Smooth muscle cell of the brain vasculature (primary cell): ENCODE results near the gene DCST1.

Source experiments
- DNase-seq: peaks from one replicate; pipeline ENCODE4 v3.0.0-alpha.2; 2012; ENCODE audit warnings: low read depth, low spot score

The DCST1 gene

GRCh38 chr1:155001675-155002463, 31.8 kb upstream of the DCST1 start:
- peak; percentile 98 for DNase-seq

DNA sequence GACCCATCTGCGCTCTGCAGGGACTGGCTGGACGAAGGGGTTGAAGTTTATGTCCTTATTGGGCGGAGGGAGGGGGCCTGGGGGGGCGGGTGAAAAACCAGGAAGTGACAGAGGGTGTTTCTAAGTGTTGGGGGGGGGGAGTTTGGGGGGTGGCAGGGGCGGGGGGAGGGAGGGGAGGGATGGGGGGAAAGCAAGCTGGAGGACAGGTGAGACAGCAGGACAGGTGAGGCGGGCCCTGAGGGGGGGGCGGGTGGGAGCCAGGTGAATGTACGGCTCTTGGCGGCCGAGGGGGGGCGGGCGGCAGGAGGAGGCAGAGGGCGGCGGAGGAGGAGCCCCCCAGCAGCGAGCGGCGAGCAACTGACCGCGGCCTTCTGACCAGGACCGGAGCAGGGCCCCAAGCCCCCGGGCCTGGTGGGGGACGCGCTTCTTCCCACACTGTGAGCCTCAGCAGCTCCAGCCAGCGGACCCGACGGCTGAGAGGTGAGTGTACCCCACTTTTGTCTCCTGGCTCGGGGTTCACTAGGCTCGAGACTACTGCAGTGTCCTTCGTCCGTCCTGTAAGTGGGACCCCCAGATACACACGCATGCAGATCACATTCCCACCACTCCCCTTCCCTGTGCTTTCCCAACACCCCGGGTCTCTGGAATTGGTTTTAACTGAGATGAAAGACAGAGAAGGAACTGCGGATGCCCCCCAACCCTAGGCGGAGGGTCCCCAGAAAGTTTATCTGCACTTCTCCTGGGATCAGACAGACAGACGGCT, 31.0 kb upstream of the DCST1 start, which contains the start of gene ZBTB7B:
Gene ZBTB7B (plus strand): TSS at position 339 of the 763 bp plus-strand sequence. CDS start 11,859 bp downstream, outside the sequence.
- no peak for DNase-seq

- DNase-seq = no peak
Measured at GRCh38 chr1:155003227-155003765, 30.3 kb upstream of the DCST1 start.

- DNase-seq = no peak
Measured at GRCh38 chr1:155003766-155004351, 29.8 kb upstream of the DCST1 start.

DNA sequence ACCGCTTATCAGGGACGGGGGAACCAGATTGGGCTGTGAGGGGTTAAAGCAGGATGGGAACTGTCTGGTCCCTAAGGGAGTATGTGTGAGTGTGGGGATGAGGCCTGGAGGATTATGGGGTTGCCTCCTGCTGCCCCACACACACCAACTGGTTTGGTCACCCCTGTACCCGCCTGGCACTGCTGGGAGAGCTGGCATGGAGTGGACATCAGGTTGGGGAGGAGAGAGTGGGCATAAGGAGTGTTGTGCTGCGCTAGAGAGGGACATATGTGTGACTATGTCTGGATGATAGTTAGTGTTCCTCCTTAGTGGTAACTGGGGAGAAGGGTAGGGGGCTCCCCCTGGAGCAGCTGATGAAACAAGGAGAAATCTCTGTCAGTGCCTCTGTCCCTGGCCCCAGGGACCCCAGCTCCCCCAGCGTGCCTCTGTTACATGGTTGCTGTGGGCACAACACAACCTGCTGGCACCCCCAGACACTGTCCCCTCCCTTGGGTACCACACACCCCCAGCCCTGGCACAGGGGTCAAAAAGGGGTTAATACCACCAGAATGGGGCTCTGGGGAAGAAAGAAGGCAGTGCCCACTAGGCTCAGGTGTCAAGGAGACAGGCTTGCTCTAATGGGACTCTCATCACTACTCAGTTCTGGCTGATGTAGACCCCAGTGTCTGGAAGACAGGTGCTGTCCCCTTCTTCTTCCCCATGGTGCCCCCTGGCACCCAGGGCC, 29.1 kb upstream of the DCST1 start:
- no peak for DNase-seq

GRCh38 chr1:155005076-155006011, 28.3 kb upstream of the DCST1 start:
- no peak for DNase-seq

GRCh38 chr1:155006601-155007101, 27.0 kb upstream of the DCST1 start:
- no peak for DNase-seq

DNA sequence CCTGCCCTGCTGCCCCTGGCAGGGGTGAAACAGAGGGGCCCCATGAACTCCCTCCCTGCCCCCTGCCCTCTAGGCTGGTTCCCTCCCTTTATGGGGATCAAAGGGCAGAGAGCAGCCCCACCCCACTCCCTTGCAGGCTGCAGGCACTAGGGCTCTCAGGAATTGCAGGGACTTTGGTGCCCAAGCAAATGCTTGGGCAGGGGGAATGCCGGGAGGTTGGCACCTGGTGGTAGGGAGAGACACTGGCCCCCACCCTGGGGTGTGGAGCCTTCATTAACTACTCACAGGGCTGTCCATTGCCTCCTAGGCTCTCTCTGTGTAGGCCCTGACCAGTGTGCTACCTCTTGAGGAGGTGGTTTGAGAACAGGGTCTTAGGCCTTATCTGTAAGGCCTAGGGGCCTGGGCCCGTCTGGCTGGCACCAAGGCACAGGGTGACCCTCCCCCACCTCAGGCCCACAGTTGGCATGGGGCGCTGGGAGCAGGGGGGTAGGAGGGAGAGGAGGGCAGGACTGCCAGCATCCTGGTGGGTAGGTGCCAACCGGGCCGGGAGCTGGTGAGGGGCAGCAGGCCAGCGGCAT, 26.3 kb upstream of the DCST1 start:
- no peak for DNase-seq

DNA sequence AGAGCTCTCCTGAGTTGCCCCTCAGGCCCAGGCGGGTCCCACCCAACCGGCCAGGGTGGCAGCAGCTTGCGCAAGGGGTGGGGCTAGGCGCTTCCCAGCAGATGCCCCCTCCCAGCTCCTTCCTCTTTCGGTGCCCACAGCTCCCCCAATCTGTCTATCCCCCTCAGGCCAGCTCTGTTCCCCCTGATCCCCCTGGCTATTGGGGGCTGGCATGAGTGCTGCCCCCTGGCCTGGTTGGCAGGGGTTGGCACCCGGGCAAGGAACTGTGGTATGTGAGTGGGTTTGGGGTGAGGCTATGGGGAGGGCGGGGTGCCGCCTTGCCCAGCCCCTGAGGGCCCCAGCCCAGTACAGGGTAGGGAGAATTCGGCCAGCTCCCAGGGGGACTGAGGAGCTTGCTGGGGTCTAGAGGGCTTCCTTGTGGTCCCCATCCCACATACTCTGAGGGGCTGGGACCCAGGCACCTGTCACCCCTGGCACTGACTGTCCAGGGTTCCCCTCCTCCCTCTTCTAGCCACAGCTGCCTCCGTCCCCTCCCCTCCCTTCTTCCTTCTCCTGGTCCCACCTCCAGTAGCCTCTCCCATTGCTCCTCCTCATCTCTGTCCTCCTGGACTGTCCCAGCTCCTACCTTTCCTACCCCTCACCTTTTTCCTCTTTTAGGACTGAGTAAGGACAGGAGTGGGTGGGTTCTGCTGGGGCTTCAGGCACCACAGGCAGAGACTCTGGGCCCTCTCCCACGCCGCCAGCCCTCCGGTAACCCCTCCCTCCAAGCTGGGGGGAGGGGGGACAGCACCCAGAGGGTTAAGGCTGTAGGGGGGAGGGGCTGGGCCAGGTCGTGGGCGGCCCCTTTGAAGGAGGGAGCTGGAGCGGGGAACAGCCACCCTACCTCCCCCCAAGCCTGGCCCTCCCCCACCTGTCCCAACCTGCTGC, 25.3 kb upstream of the DCST1 start:
- DNase-seq = no peak

- DNase-seq = no peak
Measured at GRCh38 chr1:155009221-155009711, 24.4 kb upstream of the DCST1 start.

- no peak for DNase-seq
Measured at GRCh38 chr1:155009742-155010141, 23.9 kb upstream of the DCST1 start.

DNA sequence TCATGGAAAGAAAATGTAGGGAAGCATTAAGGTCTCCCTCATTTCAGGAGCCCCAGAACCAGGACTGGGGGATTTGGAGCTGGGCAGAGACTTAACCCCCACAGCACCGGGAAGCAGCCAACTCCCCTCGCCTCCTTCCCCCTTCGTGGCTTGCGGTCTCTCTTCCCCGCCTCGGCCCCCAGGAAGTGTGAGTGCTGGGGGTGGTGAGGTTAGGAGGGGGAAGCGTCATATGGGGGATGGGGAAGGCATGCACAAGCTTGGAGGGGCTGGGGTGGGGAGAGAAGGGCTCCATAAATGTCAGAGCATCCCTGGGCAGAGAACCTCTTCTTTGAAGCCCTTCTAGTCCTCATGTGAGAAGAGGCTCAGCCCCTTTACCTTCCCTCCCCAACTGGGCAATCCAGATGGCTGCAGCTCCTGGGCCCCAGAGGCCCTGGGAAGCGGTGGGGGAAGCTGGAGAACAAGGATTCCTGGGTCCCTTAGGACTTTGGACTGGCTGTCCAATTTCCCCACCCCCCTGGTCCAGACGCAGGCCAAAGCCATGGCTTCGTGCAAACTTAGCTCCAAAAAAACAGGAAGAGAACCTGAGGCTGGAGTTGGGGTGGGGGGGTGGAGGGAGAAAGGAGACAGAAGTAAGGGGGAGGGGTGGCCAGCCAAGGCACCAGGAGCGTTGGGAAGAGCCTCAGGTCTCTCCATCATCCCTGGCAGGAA, 23.3 kb upstream of the DCST1 start:
- DNase-seq = no peak

DNA sequence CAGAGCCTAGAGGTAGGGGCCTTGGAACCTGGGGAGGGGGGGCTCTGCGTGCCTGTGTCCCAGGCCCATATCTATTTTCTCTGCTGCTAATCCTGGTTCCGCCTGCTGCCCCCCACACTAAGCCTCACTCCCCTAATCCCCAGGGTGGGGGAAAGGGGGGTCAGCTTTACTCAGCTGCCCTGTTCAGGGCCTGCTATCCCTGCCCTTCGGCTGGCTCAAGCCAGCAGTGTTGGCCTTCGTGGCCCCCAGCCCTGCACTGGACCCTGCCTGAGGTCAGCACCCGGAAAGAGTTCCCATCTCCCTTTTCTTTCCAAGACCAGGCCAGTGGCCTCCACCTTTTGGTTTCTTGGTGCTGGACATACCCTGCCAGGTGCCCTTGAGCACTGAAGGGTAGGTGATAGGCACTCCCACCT, 22.6 kb upstream of the DCST1 start:
- no peak for DNase-seq

- DNase-seq = no peak
Measured at GRCh38 chr1:155011437-155012025, 22.1 kb upstream of the DCST1 start.

GRCh38 chr1:155012026-155012546, 21.5 kb upstream of the DCST1 start:
- no peak for DNase-seq

GRCh38 chr1:155012776-155013602, 20.6 kb upstream of the DCST1 start:
- DNase-seq = no peak
